ENCODE data around the gene STEAP1.
"Not testable (repeated sequence)": the region's sequence is repeated elsewhere in the genome, so short reads cannot be mapped to it uniquely, and the experiment has no call there.

STEAP1 gene

DNA sequence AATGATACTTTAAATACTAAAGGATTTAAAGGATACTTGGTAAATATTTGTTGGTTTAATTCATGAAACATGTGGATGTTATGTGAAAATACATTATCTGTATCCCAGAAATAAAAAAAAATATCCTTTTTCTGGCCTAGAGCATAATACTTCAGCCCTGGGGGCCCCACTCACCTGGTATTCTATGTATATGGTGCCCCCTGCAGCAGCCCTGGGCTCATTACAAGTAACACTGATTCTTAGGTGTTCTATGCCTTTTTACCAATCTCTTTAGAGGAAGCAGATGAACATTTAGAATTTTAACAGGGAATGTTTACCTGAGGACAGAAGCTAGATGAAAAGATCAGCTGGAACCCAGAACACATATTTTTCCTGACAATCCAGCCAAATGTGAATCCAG is 4.8 kb upstream of the STEAP1 start:
- not testable (repeated sequence) for H3K9me2 ChIP-seq (ENCODE audit: low read depth, low read length); H2AFZ ChIP-seq (ENCODE audit: low read length); H4K20me1 ChIP-seq (ENCODE audit: insufficient read depth, low read length); H3K4me1 ChIP-seq (ENCODE audit: insufficient read depth, low read length, severe bottlenecking); H3F3A ChIP-seq (ENCODE audit: insufficient read depth, low read length); H3K27me3 ChIP-seq (ENCODE audit: insufficient read depth, low read length); H3K27ac ChIP-seq (ENCODE audit: low read depth, low read length, poor library complexity, severe bottlenecking); H3K4me3 ChIP-seq (ENCODE audit: low read depth, low read length, poor library complexity, severe bottlenecking); H3K79me2 ChIP-seq (ENCODE audit: insufficient read depth, low read length); H3K4me2 ChIP-seq (ENCODE audit: low read length); H3K9ac ChIP-seq (ENCODE audit: low read length); H3K36me3 ChIP-seq (ENCODE audit: insufficient read depth, low read length); H3K9me3 ChIP-seq (ENCODE audit: low read length)
- TF ChIP-seq, protein P1, sequence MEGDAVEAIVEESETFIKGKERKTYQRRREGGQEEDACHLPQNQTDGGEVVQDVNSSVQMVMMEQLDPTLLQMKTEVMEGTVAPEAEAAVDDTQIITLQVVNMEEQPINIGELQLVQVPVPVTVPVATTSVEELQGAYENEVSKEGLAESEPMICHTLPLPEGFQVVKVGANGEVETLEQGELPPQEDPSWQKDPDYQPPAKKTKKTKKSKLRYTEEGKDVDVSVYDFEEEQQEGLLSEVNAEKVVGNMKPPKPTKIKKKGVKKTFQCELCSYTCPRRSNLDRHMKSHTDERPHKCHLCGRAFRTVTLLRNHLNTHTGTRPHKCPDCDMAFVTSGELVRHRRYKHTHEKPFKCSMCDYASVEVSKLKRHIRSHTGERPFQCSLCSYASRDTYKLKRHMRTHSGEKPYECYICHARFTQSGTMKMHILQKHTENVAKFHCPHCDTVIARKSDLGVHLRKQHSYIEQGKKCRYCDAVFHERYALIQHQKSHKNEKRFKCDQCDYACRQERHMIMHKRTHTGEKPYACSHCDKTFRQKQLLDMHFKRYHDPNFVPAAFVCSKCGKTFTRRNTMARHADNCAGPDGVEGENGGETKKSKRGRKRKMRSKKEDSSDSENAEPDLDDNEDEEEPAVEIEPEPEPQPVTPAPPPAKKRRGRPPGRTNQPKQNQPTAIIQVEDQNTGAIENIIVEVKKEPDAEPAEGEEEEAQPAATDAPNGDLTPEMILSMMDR (IDR thresholded peaks at IDR 0.05; ENCODE audit: low read length): peak; percentile 59

DNA sequence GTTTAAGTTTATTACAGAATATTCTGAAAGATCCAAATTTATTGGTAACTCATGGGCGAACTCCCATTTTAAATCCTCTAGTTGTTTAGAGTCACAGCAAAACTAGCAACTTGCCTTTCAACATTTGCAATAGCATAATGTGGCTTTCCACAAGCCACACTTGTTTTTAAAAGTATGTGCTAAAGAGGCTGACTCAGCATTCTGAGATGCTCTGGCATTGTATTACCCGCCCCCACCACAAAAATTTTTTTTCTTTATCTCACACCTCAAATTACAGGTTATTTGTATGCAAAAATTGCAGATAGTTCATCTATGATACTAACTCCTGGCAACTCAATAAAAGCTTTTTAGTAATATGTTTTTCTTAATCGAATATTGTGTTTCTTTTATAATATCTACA is 2.4 kb upstream of the STEAP1 start:
- not testable (repeated sequence) for H3K27ac ChIP-seq (ENCODE audit: low read depth, low read length, poor library complexity, severe bottlenecking); H3K79me2 ChIP-seq (ENCODE audit: insufficient read depth, low read length); H2AFZ ChIP-seq (ENCODE audit: low read length); H3K36me3 ChIP-seq (ENCODE audit: insufficient read depth, low read length); H3F3A ChIP-seq (ENCODE audit: insufficient read depth, low read length); H3K9ac ChIP-seq (ENCODE audit: low read length); H3K9me2 ChIP-seq (ENCODE audit: low read depth, low read length); H3K27me3 ChIP-seq (ENCODE audit: insufficient read depth, low read length); H3K4me1 ChIP-seq (ENCODE audit: insufficient read depth, low read length, severe bottlenecking); H3K9me3 ChIP-seq (ENCODE audit: low read length); H3K4me2 ChIP-seq (ENCODE audit: low read length); H3K4me3 ChIP-seq (ENCODE audit: low read depth, low read length, poor library complexity, severe bottlenecking); H4K20me1 ChIP-seq (ENCODE audit: insufficient read depth, low read length)

DNA sequence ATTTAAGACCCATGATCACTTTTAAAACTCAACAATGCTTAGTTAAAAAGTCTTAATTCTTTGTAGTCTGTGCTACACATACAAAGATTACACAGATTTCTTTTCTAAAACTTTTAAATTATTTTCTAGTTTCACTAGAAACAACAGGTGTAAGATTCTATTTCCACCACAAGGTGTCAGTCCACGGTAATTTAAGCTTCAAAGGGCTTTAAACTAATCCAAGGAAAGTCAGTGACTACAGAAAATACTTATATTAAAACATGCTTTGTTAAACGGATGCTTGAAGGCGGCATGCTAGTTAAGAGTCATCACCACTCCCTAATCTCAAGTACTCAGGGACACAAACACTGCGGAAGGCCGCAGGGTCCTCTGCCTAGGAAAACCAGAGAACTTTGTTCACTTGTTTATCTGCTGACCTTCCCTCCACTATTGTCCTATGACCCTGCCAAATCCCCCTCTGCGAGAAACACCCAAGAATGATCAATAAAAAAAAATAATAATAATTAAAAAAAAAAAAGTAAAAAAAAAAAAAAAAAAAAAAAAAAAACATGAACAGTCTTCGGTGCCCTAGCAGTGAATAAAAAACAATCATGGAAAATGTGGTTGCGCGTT is 1.5 kb upstream of the STEAP1 start:
- H3K9me2 ChIP-seq (ENCODE audit: low read depth, low read length); H3K79me2 ChIP-seq (ENCODE audit: insufficient read depth, low read length); H3K27me3 ChIP-seq (ENCODE audit: insufficient read depth, low read length); H4K20me1 ChIP-seq (ENCODE audit: insufficient read depth, low read length); H3K9me3 ChIP-seq (ENCODE audit: low read length); H3K27ac ChIP-seq (ENCODE audit: low read depth, low read length, poor library complexity, severe bottlenecking); H3F3A ChIP-seq (ENCODE audit: insufficient read depth, low read length); H3K9ac ChIP-seq (ENCODE audit: low read length); H3K4me3 ChIP-seq (ENCODE audit: low read depth, low read length, poor library complexity, severe bottlenecking); H3K4me2 ChIP-seq (ENCODE audit: low read length); H3K36me3 ChIP-seq (ENCODE audit: insufficient read depth, low read length); H3K4me1 ChIP-seq (ENCODE audit: insufficient read depth, low read length, severe bottlenecking); H2AFZ ChIP-seq (ENCODE audit: low read length): not testable (repeated sequence)
- TF ChIP-seq, protein P1 (IDR thresholded peaks at IDR 0.05; ENCODE audit: low read length): peak; percentile 62; the same call in 1 of the 2 replicates

DNA sequence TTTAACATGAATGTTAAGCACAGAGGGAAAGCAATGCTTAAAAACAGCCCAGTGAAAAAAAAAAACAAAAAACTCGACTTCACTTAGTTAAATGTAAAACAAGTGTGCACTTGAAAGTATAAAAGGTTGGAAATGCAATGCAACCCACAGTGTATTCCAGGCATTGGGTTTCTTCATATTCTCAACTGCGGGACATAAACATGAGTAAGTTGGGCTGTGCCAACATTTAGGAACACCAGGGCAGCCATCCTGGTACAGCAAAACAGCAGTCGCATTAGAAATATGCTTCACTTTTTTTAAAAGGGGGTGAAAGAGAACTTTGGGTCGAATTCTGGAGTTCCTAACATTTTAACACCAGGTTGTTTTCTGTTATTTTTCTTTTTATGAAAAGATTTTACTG is 937 bp downstream of the STEAP1 start:
- Histone ChIP-seq H3K27ac (ENCODE audit: low read depth, low read length, poor library complexity, severe bottlenecking) (no peak overlapping the region), H2AFZ (ENCODE audit: low read length) (no peak overlapping the region), H3K79me2 (ENCODE audit: insufficient read depth, low read length) (no peaks in the 10 kb centered on the region), H3K9ac (ENCODE audit: low read length) (no peak overlapping the region), H3F3A (ENCODE audit: insufficient read depth, low read length) (no peaks in the 10 kb centered on the region), H3K27me3 (ENCODE audit: insufficient read depth, low read length) (no peaks in the 10 kb centered on the region), H3K4me3 (ENCODE audit: low read depth, low read length, poor library complexity, severe bottlenecking) (no peak overlapping the region), H3K4me2 (ENCODE audit: low read length) (no peak overlapping the region), H3K9me3 (ENCODE audit: low read length) (no peaks in the 10 kb centered on the region), H3K9me2 (ENCODE audit: low read depth, low read length) (no peaks in the 10 kb centered on the region), H4K20me1 (ENCODE audit: insufficient read depth, low read length) (no peaks in the 10 kb centered on the region), H3K36me3 (ENCODE audit: insufficient read depth, low read length) (no peaks in the 10 kb centered on the region), H3K4me1 (ENCODE audit: insufficient read depth, low read length, severe bottlenecking) (peaks cover 4% of the 10 kb centered on the region)
- TF ChIP-seq EZH2 (IDR thresholded peaks at IDR 0.05; ENCODE audit: borderline replicate concordance, low read length): no peak
- TF ChIP-seq, protein P1 (IDR thresholded peaks at IDR 0.05; ENCODE audit: low read length): no peak

DNA sequence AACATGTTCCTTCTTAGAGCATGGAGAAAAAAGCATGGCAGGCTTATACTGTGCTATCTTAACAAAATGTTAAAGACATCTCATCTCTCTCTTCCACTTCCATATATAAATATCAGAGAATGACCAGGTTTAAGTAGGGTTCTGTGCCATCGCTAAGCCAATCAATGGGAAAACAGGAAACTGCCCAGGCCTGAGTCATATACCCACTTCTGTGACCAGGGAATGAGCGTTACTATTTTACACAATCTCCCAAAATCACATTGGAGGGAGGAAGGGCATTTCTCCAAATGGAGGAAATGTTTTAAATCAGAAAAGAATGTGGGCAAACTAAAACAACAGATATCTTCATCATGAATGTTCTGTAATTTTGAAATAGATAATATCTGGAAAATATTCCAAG is 3.1 kb downstream of the STEAP1 start:
- H3K79me2 ChIP-seq (ENCODE audit: insufficient read depth, low read length); H3F3A ChIP-seq (ENCODE audit: insufficient read depth, low read length); H3K27me3 ChIP-seq (ENCODE audit: insufficient read depth, low read length); H3K4me2 ChIP-seq (ENCODE audit: low read length); H3K27ac ChIP-seq (ENCODE audit: low read depth, low read length, poor library complexity, severe bottlenecking); H4K20me1 ChIP-seq (ENCODE audit: insufficient read depth, low read length); H3K36me3 ChIP-seq (ENCODE audit: insufficient read depth, low read length); H3K4me1 ChIP-seq (ENCODE audit: insufficient read depth, low read length, severe bottlenecking); H2AFZ ChIP-seq (ENCODE audit: low read length); H3K9me2 ChIP-seq (ENCODE audit: low read depth, low read length); H3K4me3 ChIP-seq (ENCODE audit: low read depth, low read length, poor library complexity, severe bottlenecking); H3K9me3 ChIP-seq (ENCODE audit: low read length); H3K9ac ChIP-seq (ENCODE audit: low read length): not testable (repeated sequence)

Data from OCI-LY1 (cell line).